ENCODE results near the gene SLC25A51.

The SLC25A51 gene

GRCh38 chr9:37903647-37904444 is at the start of gene SLC25A51:
Gene SLC25A51, minus strand, starts transcription at chr9:37904127. Its CDS starts 15,577 bp downstream, at chr9:37888550.
- Mint-ChIP-seq H3K27me3 (no peaks in the 10 kb centered on the region), H3K9me3 (no peaks in the 10 kb centered on the region), H3K36me3 (peaks cover 8% of the 10 kb centered on the region), H3K4me3 (peak within 1 kb of the TSS; percentile 97), H3K4me1 (peaks cover 16% of the 10 kb centered on the region), H3K27ac (peak within 1 kb of the TSS; percentile 95)
- ATAC-seq: peak; percentile 93

- peak overlapping the region; percentile 34 for H3K4me3 Mint-ChIP-seq
- no peak for ATAC-seq
- H3K4me1 Mint-ChIP-seq: peaks cover 37% of the 10 kb centered on the region
- H3K27ac Mint-ChIP-seq: peak overlapping the region; percentile 90
- peaks cover 11% of the 10 kb centered on the region for H3K27me3 Mint-ChIP-seq
- H3K36me3 Mint-ChIP-seq: peaks cover 32% of the 10 kb centered on the region
- H3K9me3 Mint-ChIP-seq: peaks cover 7% of the 10 kb centered on the region
Observed at GRCh38 chr9:37953206-37953774, 49.4 kb upstream of the SLC25A51 start.

DNA sequence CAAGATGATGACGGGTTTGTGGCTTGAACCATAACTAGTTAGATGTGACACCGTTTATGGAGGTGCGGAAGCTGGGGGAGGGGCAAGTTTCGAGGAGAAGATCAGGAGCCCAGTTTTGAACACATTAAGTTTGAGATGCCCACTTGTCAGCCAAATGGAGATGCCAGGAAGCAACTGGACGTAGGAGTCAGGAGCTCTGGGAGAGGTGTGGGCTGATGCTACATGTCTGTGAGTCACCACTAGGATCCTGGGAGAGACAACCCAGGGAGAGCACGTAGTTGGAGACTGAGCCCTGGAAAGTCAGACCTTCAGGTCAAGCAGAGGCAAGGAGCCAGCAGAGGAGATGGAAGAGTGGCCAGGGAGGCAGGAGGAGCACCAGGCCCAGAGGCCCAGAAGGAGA is 48.8 kb upstream of the SLC25A51 start:
- Mint-ChIP-seq H3K4me1 (peaks cover 37% of the 10 kb centered on the region), H3K27ac (peak overlapping the region; percentile 90), H3K9me3 (peaks cover 7% of the 10 kb centered on the region), H3K36me3 (peaks cover 32% of the 10 kb centered on the region), H3K4me3 (no peak overlapping the region), H3K27me3 (peaks cover 11% of the 10 kb centered on the region)
- ATAC-seq: no peak

GRCh38 chr9:37951671-37952449 is 47.9 kb upstream of the SLC25A51 start:
- Mint-ChIP-seq H3K4me1 (peaks cover 37% of the 10 kb centered on the region), H3K9me3 (peaks cover 7% of the 10 kb centered on the region), H3K4me3 (no peak overlapping the region), H3K36me3 (peaks cover 32% of the 10 kb centered on the region), H3K27ac (peak overlapping the region; percentile 90), H3K27me3 (peaks cover 11% of the 10 kb centered on the region)
- no peak for ATAC-seq

GRCh38 chr9:37950561-37950960 is 46.6 kb upstream of the SLC25A51 start:
- H3K4me3 Mint-ChIP-seq: no peak overlapping the region
- ATAC-seq: no peak
- peaks cover 32% of the 10 kb centered on the region for H3K36me3 Mint-ChIP-seq
- H3K27ac Mint-ChIP-seq: no peak overlapping the region
- peaks cover 18% of the 10 kb centered on the region for H3K27me3 Mint-ChIP-seq
- peaks cover 37% of the 10 kb centered on the region for H3K4me1 Mint-ChIP-seq
- H3K9me3 Mint-ChIP-seq: peaks cover 7% of the 10 kb centered on the region

DNA sequence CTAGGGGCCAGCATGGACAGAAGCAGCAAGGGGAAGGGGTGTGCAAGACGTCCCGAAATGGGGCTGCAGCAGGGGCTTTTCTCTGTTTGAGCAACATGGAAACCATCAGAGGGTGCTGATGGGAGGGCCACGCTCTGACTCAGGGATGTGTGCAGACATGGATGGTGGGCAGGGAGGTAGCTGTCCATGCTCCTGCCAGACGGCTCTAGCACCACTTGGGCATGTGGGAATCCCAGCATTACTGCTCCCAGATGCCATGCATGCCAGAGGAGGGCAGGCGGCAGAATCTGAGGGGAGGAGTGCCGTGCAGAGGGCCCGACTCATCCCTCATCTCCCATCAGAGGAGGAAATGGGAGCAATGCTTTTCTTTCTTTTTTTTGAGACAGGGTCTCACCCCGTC is 45.6 kb upstream of the SLC25A51 start:
- H3K36me3 Mint-ChIP-seq: peaks cover 25% of the 10 kb centered on the region
- H3K9me3 Mint-ChIP-seq: peaks cover 7% of the 10 kb centered on the region
- no peak overlapping the region for H3K27ac Mint-ChIP-seq
- H3K4me3 Mint-ChIP-seq: no peak overlapping the region
- ATAC-seq: no peak
- peaks cover 33% of the 10 kb centered on the region for H3K4me1 Mint-ChIP-seq
- peaks cover 28% of the 10 kb centered on the region for H3K27me3 Mint-ChIP-seq

- Mint-ChIP-seq H3K27ac (no peak overlapping the region), H3K36me3 (peaks cover 30% of the 10 kb centered on the region), H3K9me3 (peaks cover 7% of the 10 kb centered on the region), H3K4me1 (peaks cover 22% of the 10 kb centered on the region), H3K27me3 (peaks cover 39% of the 10 kb centered on the region), H3K4me3 (no peak overlapping the region)
- ATAC-seq: no peak
Observed at GRCh38 chr9:37948417-37948980, 44.6 kb upstream of the SLC25A51 start.

- no peak overlapping the region for H3K27ac Mint-ChIP-seq
- H3K36me3 Mint-ChIP-seq: peaks cover 29% of the 10 kb centered on the region
- no peak for ATAC-seq
- peaks cover 7% of the 10 kb centered on the region for H3K9me3 Mint-ChIP-seq
- H3K4me3 Mint-ChIP-seq: no peak overlapping the region
- peaks cover 17% of the 10 kb centered on the region for H3K4me1 Mint-ChIP-seq
- H3K27me3 Mint-ChIP-seq: peaks cover 44% of the 10 kb centered on the region
Observed at GRCh38 chr9:37947977-37948376, 44.0 kb upstream of the SLC25A51 start.

GRCh38 chr9:37947471-37947870 is 43.5 kb upstream of the SLC25A51 start:
- H3K36me3 Mint-ChIP-seq: peaks cover 24% of the 10 kb centered on the region
- no peak overlapping the region for H3K27ac Mint-ChIP-seq
- H3K9me3 Mint-ChIP-seq: peaks cover 7% of the 10 kb centered on the region
- H3K4me3 Mint-ChIP-seq: no peak overlapping the region
- H3K4me1 Mint-ChIP-seq: peaks cover 12% of the 10 kb centered on the region
- H3K27me3 Mint-ChIP-seq: peaks cover 47% of the 10 kb centered on the region
- ATAC-seq: no peak

DNA sequence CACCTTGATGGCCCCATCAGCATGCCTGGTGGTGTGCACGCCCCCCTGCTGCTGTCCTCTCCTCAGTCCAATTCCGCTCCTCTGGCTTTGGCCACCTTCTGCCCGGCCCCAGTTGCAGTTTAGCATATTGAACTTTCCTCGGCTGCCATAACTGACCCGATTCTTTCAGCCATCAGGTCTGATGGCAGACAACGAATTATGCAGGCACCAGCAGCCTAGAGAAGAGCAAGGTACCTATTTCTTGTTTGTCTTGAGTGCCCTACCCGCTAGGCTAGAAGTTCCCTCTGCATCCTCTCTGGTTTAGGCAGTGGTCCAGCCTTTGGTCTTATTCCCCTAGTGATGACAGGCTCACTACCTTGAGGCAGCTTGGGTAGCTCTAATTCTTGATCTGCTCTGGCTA is 43.0 kb upstream of the SLC25A51 start:
- H3K27me3 Mint-ChIP-seq: peaks cover 47% of the 10 kb centered on the region

DNA sequence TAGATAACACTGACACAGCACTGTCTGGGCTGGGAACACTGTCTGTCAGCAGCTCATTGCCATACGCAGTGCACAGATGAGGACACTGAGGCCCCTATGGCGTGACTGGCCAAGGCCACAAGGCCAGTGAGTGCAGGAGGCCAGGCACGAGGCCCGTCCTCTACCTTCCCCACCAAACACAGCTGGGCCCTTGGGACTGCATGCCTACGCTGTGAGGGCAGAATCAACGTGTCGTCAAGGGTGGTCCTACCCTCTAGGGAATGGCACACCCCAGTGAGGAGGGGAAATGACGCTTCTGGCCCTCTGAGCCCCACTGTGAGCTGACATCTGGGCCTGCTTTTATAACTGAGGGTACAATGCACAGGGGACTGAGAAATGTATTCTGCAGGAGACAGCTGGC is 42.1 kb upstream of the SLC25A51 start:
- no peaks in the 10 kb centered on the region for H3K4me1 Mint-ChIP-seq
- no peak overlapping the region for H3K27ac Mint-ChIP-seq
- no peak overlapping the region for H3K4me3 Mint-ChIP-seq
- peaks cover 10% of the 10 kb centered on the region for H3K36me3 Mint-ChIP-seq
- no peak for ATAC-seq
- H3K9me3 Mint-ChIP-seq: no peaks in the 10 kb centered on the region
- peaks cover 40% of the 10 kb centered on the region for H3K27me3 Mint-ChIP-seq

More for the DNA sequence above, 43.0 kb upstream of the SLC25A51 start:
- Mint-ChIP-seq H3K27ac (no peak overlapping the region), H3K4me1 (peaks cover 7% of the 10 kb centered on the region), H3K36me3 (peaks cover 19% of the 10 kb centered on the region), H3K4me3 (no peak overlapping the region), H3K9me3 (peaks cover 2% of the 10 kb centered on the region)
- no peak for ATAC-seq

DNA sequence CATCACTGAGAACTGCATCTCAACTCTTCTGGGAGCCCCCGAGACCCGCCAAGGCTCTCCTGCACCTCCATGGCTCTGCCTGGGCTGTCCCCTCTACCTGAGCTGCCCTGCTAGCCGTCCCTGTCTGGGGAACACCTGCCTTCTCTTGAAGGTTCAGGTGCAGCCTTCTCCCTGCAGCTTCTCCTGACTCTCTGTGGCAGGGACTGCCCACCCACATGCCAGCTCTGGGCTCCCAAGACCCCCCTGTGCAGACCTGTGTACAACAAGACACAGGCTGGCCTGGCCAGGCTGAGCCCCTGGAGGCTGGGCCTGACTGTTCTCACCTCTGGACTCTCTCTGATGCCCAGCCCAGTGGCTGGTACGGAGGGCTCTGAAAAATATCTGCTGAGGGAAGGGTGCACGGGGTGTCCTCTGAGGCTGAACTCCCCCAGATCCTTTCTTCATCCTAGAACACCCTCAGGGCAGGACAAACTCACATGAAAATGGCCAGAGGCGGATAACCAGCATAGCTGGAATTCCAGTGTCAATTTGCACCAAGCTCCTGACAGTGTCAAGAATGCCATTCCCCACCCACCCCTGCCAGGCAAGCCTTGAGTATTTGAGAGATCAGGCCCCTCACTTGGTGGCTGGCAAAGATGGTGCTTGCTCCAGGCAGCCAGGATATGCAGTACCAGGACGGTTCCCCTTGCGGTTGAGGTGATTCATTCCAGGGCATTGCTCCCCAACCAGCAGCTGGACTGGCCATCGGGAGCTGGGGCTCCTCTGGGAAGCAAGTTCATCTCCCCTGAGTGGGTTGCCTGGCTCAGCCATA is 40.9 kb upstream of the SLC25A51 start:
- H3K27me3 Mint-ChIP-seq: peaks cover 36% of the 10 kb centered on the region
- no peak for ATAC-seq
- no peak overlapping the region for H3K27ac Mint-ChIP-seq
- no peak overlapping the region for H3K4me3 Mint-ChIP-seq
- no peaks in the 10 kb centered on the region for H3K9me3 Mint-ChIP-seq
- no peaks in the 10 kb centered on the region for H3K4me1 Mint-ChIP-seq
- H3K36me3 Mint-ChIP-seq: peaks cover 6% of the 10 kb centered on the region

GRCh38 chr9:37944266-37944650 is 40.3 kb upstream of the SLC25A51 start:
- no peak for ATAC-seq
- Mint-ChIP-seq H3K27ac (no peak overlapping the region), H3K4me3 (no peak overlapping the region), H3K27me3 (peaks cover 36% of the 10 kb centered on the region), H3K36me3 (peaks cover 6% of the 10 kb centered on the region), H3K4me1 (no peaks in the 10 kb centered on the region), H3K9me3 (no peaks in the 10 kb centered on the region)

GRCh38 chr9:37943345-37944265 is 39.7 kb upstream of the SLC25A51 start:
- ATAC-seq: no peak
- H3K9me3 Mint-ChIP-seq: no peaks in the 10 kb centered on the region
- H3K27me3 Mint-ChIP-seq: peaks cover 36% of the 10 kb centered on the region
- no peaks in the 10 kb centered on the region for H3K4me1 Mint-ChIP-seq
- no peak overlapping the region for H3K27ac Mint-ChIP-seq
- peaks cover 6% of the 10 kb centered on the region for H3K36me3 Mint-ChIP-seq
- H3K4me3 Mint-ChIP-seq: no peak overlapping the region

Measured in stimulated activated memory B cell treated with anti-CD40 and anti-IgM and Interleukin-4, amounts not matched to agents 10 μg/mL and 1 μg/mL and 100 μg/mL, for 72 hours (primary cell).